ENCODE measurements around the gene TBC1D1. TPM values are rescaled to one million over a fixed set of nuclear protein-coding genes. Genes with fewer than 3 reads are reported as not detected.

TBC1D1 gene
- total RNA-seq, 1 experiment from 2014 or later: 56.0 TPM

GRCh38 chr4:37976507-37976906, 85.6 kb downstream of the TBC1D1 start:
- in situ Hi-C loops (cut with HindIII; ENCODE audit: low pct_unique_long_range_greater_than_20kb, low sequenced_read_pairs) (no loop called here), intact Hi-C loops (cut with micrococcal nuclease; ENCODE audit: unreplicated experiment) (no loop called here)
- no peaks in the 10 kb centered on the region for H3K27me3 ChIP-seq (ENCODE audit: control insufficient read depth, insufficient read depth, low read length)
- H3K36me3 ChIP-seq (ENCODE audit: control insufficient read depth, insufficient read depth, low read length): no peaks in the 10 kb centered on the region
- H3K4me3 ChIP-seq (ENCODE audit: low read depth in 2 of 2, low read length in 2 of 2): peak overlapping the region; percentile 44 to 56
- TF ChIP-seq CTCF (IDR thresholded peaks at IDR 0.05): no peak
- ChIA-PET POLR2A (no interaction called here), CTCF (no interaction called here)
- ATAC-seq (no peak), DNase-seq (ENCODE audit: low read depth, low spot score) (no peak)
- no TSS peak for BruUV-seq (replicated peaks)
- no peaks in the 10 kb centered on the region for H3K9me3 ChIP-seq (ENCODE audit: control insufficient read depth, insufficient read depth, low read depth, low read length)
- peaks cover 10% of the 10 kb centered on the region for H3K4me1 ChIP-seq (ENCODE audit: control insufficient read depth, insufficient read depth, low read length)
- H3K27ac ChIP-seq (ENCODE audit: low read length): peak overlapping the region; percentile 54; the same call in 1 of the 2 replicates

- no peaks in the 10 kb centered on the region for H3K9me3 ChIP-seq (ENCODE audit: control insufficient read depth, insufficient read depth, low read depth, low read length)
- DNase-seq (ENCODE audit: low read depth, low spot score) (no peak), ATAC-seq (peak; percentile 94)
- ChIA-PET CTCF (no interaction called here), POLR2A (no interaction called here)
- in situ Hi-C loops (cut with HindIII; ENCODE audit: low pct_unique_long_range_greater_than_20kb, low sequenced_read_pairs) (no loop called here), intact Hi-C loops (cut with micrococcal nuclease; ENCODE audit: unreplicated experiment) (no loop called here)
- H3K4me1 ChIP-seq (ENCODE audit: control insufficient read depth, insufficient read depth, low read length): peaks cover 16% of the 10 kb centered on the region
- H3K27me3 ChIP-seq (ENCODE audit: control insufficient read depth, insufficient read depth, low read length): no peaks in the 10 kb centered on the region
- peak overlapping the region; percentile 54; the same call in 1 of the 2 replicates for H3K27ac ChIP-seq (ENCODE audit: low read length)
- H3K36me3 ChIP-seq (ENCODE audit: control insufficient read depth, insufficient read depth, low read length): no peaks in the 10 kb centered on the region
- no TSS peak for BruUV-seq (replicated peaks)
- TF ChIP-seq CTCF (IDR thresholded peaks at IDR 0.05) (no peak), TCF7L2 (IDR thresholded peaks at IDR 0.05; ENCODE audit: low read depth, low read length) (no peak), POLR2AphosphoS5 (IDR thresholded peaks at IDR 0.05; ENCODE audit: low read depth, low read length) (no peak), SIN3A (IDR thresholded peaks at IDR 0.05; ENCODE audit: borderline replicate concordance, insufficient read depth, low read depth, low read length) (no peak)
- TF ChIP-seq, protein P1, sequence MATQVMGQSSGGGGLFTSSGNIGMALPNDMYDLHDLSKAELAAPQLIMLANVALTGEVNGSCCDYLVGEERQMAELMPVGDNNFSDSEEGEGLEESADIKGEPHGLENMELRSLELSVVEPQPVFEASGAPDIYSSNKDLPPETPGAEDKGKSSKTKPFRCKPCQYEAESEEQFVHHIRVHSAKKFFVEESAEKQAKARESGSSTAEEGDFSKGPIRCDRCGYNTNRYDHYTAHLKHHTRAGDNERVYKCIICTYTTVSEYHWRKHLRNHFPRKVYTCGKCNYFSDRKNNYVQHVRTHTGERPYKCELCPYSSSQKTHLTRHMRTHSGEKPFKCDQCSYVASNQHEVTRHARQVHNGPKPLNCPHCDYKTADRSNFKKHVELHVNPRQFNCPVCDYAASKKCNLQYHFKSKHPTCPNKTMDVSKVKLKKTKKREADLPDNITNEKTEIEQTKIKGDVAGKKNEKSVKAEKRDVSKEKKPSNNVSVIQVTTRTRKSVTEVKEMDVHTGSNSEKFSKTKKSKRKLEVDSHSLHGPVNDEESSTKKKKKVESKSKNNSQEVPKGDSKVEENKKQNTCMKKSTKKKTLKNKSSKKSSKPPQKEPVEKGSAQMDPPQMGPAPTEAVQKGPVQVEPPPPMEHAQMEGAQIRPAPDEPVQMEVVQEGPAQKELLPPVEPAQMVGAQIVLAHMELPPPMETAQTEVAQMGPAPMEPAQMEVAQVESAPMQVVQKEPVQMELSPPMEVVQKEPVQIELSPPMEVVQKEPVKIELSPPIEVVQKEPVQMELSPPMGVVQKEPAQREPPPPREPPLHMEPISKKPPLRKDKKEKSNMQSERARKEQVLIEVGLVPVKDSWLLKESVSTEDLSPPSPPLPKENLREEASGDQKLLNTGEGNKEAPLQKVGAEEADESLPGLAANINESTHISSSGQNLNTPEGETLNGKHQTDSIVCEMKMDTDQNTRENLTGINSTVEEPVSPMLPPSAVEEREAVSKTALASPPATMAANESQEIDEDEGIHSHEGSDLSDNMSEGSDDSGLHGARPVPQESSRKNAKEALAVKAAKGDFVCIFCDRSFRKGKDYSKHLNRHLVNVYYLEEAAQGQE (IDR thresholded peaks at IDR 0.05; ENCODE audit: insufficient read depth in 1 of 2, low read depth in 2 of 2, low read length in 1 of 2): no peak
- peak overlapping the region; percentile 66 to 68 for H3K4me3 ChIP-seq (ENCODE audit: low read depth in 2 of 2, low read length in 2 of 2)
These were observed 86.1 kb downstream of the TBC1D1 start for GRCh38 chr4:37976991-37977470.
